BLaER1 (cell line): ENCODE data around the gene NCSTN.

Source experiments
- H3K27ac ChIP-seq: shearing (Covaris generic); formaldehyde crosslinking; 2 replicates; pipeline ENCODE4 v1.8.1; 2022
- H3K27me3 ChIP-seq: shearing (Covaris generic); formaldehyde crosslinking; 2 replicates; pipeline ENCODE4 v1.8.1; 2022
- H3K36me3 ChIP-seq: shearing (Covaris generic); formaldehyde crosslinking; 2 replicates; pipeline ENCODE4 v1.8.1; 2022
- H3K4me1 ChIP-seq: shearing (Covaris generic); formaldehyde crosslinking; 2 replicates; pipeline ENCODE4 v1.8.1; 2022
- H3K4me2 ChIP-seq: shearing (Covaris generic); formaldehyde crosslinking; 2 replicates; pipeline ENCODE4 v1.8.1; 2022
- H3K4me3 ChIP-seq: shearing (Covaris generic); formaldehyde crosslinking; 2 replicates; pipeline ENCODE4 v1.8.1; 2022
- H3K9ac ChIP-seq: shearing (Covaris generic); formaldehyde crosslinking; 2 replicates; pipeline ENCODE4 v1.8.1; 2022
- H3K9me3 ChIP-seq: shearing (Covaris generic); formaldehyde crosslinking; 2 replicates; pipeline ENCODE4 v1.8.1; 2022
- H4K20me1 ChIP-seq: shearing (Covaris generic); formaldehyde crosslinking; 2 replicates; pipeline ENCODE4 v1.8.1; 2022
- Cebpa-rat ChIP-seq: shearing (Covaris generic); IDR thresholded peaks from 2 replicates; pipeline ENCODE4 v1.8.1; 2022

Gene NCSTN

DNA sequence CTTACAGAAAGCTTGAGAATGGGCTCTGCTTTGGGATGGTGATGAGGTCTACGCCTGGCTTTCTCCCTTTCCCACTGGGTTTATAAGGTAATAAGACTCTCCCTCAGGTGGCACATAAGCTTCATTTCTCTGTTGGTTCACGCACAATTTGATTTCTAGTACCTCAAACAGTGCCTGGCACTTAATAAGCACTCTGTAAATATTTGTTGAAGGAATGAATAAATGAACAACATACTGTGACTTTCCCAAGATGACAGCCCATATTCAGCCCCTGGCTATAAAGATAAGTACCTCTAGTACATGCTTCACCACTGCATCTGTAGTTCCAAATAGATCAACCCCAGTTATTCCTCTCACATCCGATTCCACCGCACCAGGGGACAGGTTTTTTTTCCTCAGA, 17.9 kb upstream of the NCSTN start:
- no peak overlapping the region for H3K9ac ChIP-seq
- H3K4me2 ChIP-seq = no peak overlapping the region
- no peaks in the 10 kb centered on the region for H3K4me1 ChIP-seq
- H4K20me1 ChIP-seq = peaks cover 45% of the 10 kb centered on the region
- no peak overlapping the region for H3K27ac ChIP-seq
- no peaks in the 10 kb centered on the region for H3K27me3 ChIP-seq
- H3K9me3 ChIP-seq = no peaks in the 10 kb centered on the region
- H3K36me3 ChIP-seq = peaks cover 98% of the 10 kb centered on the region
- no peak for TF ChIP-seq Cebpa-rat
- H3K4me3 ChIP-seq = no peak overlapping the region

DNA sequence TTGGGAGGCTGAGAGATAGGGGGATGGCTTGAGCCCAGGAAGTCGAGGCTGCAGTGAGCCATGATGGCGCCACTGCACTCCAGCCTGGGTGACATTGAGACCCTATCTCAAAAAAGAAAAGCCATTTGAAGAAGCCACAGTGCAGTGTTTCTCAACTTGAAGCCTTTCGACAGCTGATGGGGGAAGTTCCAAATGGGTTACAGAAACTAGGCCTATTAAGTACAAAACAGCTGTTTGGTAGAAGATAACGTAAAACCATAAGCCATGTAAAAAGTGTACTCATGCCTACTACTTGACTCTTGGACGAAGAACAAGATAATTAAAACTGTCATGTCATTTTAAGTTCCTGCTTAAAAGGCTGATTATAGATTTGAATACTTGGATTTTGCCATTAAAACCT, 16.8 kb upstream of the NCSTN start:
- Histone ChIP-seq H3K4me1 (no peaks in the 10 kb centered on the region), H4K20me1 (peaks cover 41% of the 10 kb centered on the region), H3K4me3 (no peak overlapping the region), H3K27ac (no peak overlapping the region), H3K27me3 (no peaks in the 10 kb centered on the region), H3K4me2 (no peak overlapping the region), H3K9ac (no peak overlapping the region), H3K9me3 (no peaks in the 10 kb centered on the region), H3K36me3 (peaks cover 100% of the 10 kb centered on the region)
- no peak for TF ChIP-seq Cebpa-rat

DNA sequence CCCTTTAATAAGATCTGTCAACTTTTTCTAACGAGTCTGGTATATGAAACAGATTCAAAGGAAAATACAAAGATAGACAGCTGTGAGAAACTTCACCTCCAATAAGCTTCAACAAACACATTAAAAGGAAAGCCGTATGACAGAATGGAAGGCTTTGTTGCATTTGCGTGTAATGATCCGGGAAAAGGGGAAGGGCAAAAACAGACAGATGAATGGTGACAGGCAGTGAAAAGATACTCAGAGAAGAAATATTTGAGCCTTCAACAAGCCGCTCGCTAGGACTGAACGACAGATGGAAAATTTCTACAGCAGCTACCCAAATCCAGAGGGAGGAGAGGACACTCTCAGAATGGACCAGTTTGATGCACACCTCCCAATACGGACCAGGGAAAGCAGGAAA, 15.0 kb upstream of the NCSTN start:
- Histone ChIP-seq H3K9ac (no peak overlapping the region), H3K9me3 (no peaks in the 10 kb centered on the region), H3K4me2 (no peak overlapping the region), H3K27me3 (no peaks in the 10 kb centered on the region), H3K27ac (no peak overlapping the region), H3K4me1 (no peaks in the 10 kb centered on the region), H3K4me3 (no peak overlapping the region), H3K36me3 (peaks cover 100% of the 10 kb centered on the region), H4K20me1 (peaks cover 32% of the 10 kb centered on the region)
- no peak for TF ChIP-seq Cebpa-rat

DNA sequence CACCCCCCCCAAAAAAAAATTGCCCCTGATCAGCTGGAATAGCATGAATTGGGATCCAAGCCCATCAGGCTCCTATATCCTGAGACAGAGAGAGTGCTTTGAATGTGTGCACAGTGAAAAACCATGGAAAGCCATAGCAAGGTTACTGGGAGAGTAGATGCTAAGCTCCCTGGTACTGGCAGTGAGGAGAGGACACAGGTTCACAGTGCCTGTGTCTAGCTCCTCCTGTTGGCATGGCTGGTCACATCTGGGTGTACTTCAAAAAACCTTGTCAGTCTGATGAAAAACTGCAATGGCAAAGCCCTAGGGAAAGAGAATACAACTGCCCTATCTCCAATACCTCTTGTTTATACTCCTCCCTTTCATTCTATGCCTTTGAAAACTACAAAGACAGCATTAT, 13.1 kb upstream of the NCSTN start:
- no peak overlapping the region for H3K9ac ChIP-seq

DNA sequence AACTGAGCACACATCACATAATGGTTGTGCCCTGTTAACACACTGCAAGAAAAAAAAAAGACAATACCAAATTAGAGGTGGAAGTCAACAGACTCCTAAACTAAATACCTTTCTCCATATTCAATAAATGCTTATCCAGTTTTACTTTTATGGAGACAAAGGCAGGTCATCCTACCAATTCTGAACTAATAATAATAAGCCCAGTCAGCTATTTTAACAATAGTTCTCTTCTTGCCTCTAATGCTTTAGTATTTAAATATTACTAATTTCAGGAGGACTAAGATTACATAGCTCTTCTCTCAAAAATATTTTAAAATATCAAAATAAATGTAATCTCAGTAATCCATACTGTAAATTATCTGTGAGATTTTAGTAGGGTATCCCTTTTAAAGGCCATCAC, 10.7 kb upstream of the NCSTN start:
- TF ChIP-seq Cebpa-rat = no peak
- Histone ChIP-seq H4K20me1 (peaks cover 43% of the 10 kb centered on the region), H3K9ac (no peak overlapping the region), H3K4me2 (no peak overlapping the region), H3K9me3 (no peaks in the 10 kb centered on the region), H3K36me3 (peaks cover 96% of the 10 kb centered on the region), H3K27ac (no peak overlapping the region), H3K4me3 (no peak overlapping the region), H3K27me3 (no peaks in the 10 kb centered on the region), H3K4me1 (no peaks in the 10 kb centered on the region)

More for the DNA sequence above, 13.1 kb upstream of the NCSTN start:
- Histone ChIP-seq H3K27ac (no peak overlapping the region), H4K20me1 (peaks cover 32% of the 10 kb centered on the region), H3K27me3 (no peaks in the 10 kb centered on the region), H3K4me1 (no peaks in the 10 kb centered on the region), H3K9me3 (no peaks in the 10 kb centered on the region), H3K4me2 (no peak overlapping the region), H3K36me3 (peaks cover 98% of the 10 kb centered on the region), H3K4me3 (no peak overlapping the region)
- TF ChIP-seq Cebpa-rat = no peak

DNA sequence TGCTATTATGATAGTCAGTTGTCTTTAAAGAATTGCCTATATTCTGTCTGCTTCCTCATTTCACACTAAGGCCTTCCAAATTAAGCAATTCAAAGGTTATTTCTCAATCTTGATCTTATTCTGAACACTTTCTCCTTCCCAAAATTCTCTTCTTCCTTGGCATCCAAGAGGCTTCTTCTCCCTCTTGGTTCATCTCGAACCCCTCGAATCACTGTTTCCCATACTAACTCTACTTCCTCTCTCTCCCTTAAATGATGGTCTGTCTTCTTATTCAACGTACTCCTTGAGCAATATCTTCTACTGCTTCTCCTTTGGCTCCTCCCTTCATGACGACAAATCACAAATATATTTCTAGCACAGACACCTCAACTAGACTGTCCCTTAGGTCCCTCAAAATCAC, 4.6 kb upstream of the NCSTN start:
- Histone ChIP-seq H3K36me3 (peaks cover 70% of the 10 kb centered on the region), H3K4me1 (peaks cover 20% of the 10 kb centered on the region), H3K27me3 (no peaks in the 10 kb centered on the region), H3K27ac (no peak overlapping the region), H3K4me3 (no peak overlapping the region), H4K20me1 (peaks cover 57% of the 10 kb centered on the region), H3K9me3 (no peaks in the 10 kb centered on the region), H3K4me2 (no peak overlapping the region), H3K9ac (no peak overlapping the region)
- TF ChIP-seq Cebpa-rat = no peak

DNA sequence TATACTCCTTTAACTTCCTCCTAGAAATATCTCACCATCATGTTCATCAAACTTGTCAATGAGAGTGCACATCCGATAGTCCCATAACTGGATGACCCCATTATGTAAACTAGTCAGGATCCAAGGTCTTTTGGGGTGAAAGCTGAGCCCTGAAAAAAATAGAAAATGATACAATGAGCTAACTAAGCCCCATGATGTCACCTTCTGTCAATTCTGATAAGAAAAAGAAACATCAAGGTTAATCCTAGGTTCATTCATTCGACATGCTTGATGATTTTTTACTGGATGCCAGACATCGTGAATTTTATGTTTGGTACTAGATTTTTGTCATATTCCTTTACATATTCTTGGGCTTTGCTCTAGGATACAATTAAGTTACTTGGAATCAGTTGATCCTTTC, 3.0 kb upstream of the NCSTN start:
- Histone ChIP-seq H4K20me1 (peaks cover 57% of the 10 kb centered on the region), H3K9ac (no peak overlapping the region)

DNA sequence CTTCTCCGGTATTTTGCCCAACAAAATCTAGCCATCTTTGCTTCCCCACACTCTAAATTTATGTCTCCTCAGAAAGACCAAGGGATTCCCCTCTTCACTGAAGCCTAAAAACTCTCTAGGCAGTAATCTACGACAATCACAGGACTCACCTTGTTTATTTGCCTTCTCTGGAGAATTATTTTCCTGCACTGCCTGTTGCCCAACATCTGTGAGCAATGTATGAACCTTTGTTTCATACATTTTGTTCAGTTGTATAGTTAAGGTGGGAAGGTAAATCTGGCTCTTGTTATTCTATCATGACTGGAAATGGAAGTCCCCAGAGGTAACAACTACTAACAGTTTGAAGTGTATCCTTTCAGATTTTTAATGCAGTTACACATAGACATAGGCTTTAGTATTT, 2.3 kb upstream of the NCSTN start:
- no peak overlapping the region for H3K4me3 ChIP-seq
- peaks cover 42% of the 10 kb centered on the region for H3K4me1 ChIP-seq
- H3K27ac ChIP-seq = no peak overlapping the region
- no peaks in the 10 kb centered on the region for H3K27me3 ChIP-seq
- peaks cover 57% of the 10 kb centered on the region for H4K20me1 ChIP-seq
- H3K4me2 ChIP-seq = peak overlapping the region; percentile 93
- H3K9me3 ChIP-seq = no peaks in the 10 kb centered on the region
- no peak overlapping the region for H3K9ac ChIP-seq
- TF ChIP-seq Cebpa-rat = no peak
- peaks cover 63% of the 10 kb centered on the region for H3K36me3 ChIP-seq

More for the DNA sequence above, 3.0 kb upstream of the NCSTN start:
- H3K4me2 ChIP-seq = peak overlapping the region; percentile 93; the same call in 1 of the 2 replicates
- H3K27ac ChIP-seq = no peak overlapping the region
- no peaks in the 10 kb centered on the region for H3K9me3 ChIP-seq
- TF ChIP-seq Cebpa-rat = no peak
- no peaks in the 10 kb centered on the region for H3K27me3 ChIP-seq
- no peak overlapping the region for H3K4me3 ChIP-seq
- peaks cover 34% of the 10 kb centered on the region for H3K4me1 ChIP-seq
- peaks cover 63% of the 10 kb centered on the region for H3K36me3 ChIP-seq

DNA sequence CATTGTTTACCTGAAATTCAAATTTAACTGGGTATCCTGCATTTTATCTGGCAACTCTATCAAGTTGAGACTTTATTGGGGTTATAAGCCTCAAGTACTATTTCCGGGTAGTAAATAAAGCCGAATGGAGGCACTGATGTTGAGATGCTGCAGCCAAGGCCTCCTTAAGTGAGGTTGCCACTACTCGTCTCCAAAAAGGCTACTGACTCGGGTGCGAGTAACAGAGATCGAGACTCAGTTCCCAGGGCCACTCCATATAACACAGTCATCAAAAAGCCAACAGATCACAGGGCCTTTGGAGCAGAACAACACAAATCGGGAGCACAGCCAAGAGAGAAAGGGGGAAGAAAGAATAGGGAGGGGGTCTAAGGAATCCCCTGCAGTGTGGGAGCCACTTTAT, 657 bp upstream of the NCSTN start:
- Histone ChIP-seq H3K4me1 (peaks cover 58% of the 10 kb centered on the region), H3K27ac (peak overlapping the region; percentile 95), H3K9me3 (no peaks in the 10 kb centered on the region), H3K9ac (peak overlapping the region; percentile 94), H3K4me3 (peak overlapping the region; percentile 94), H3K27me3 (no peaks in the 10 kb centered on the region), H4K20me1 (peaks cover 45% of the 10 kb centered on the region), H3K36me3 (peaks cover 52% of the 10 kb centered on the region), H3K4me2 (peak overlapping the region; percentile 93)
- no peak for TF ChIP-seq Cebpa-rat

DNA sequence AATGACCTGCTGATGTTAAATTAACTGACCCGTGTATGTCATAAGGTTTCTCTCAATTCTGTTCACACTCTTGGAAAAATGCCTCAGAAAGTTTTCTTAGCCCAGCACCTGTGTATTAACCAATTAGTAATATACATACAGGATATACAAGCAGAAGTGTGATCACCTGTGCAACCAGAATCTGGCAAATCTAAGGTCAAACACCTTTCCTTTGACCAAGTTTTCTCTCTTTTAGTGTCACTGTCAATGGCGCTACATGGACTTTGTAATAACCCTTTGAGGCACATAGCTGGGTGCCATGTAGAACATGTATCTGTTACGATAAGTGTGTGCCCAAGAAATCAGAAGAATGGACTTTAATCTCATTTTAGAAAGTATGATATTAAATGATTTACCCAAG, 1.1 kb downstream of the NCSTN start:
- Histone ChIP-seq H3K4me1 (peaks cover 62% of the 10 kb centered on the region), H3K9me3 (no peaks in the 10 kb centered on the region), H3K36me3 (peaks cover 52% of the 10 kb centered on the region), H3K27me3 (no peaks in the 10 kb centered on the region), H3K4me2 (peak overlapping the region; percentile 93), H4K20me1 (peaks cover 30% of the 10 kb centered on the region), H3K9ac (peak overlapping the region; percentile 94), H3K27ac (peak overlapping the region; percentile 95; the same call in 1 of the 2 replicates), H3K4me3 (peak overlapping the region; percentile 94)
- no peak for TF ChIP-seq Cebpa-rat

DNA sequence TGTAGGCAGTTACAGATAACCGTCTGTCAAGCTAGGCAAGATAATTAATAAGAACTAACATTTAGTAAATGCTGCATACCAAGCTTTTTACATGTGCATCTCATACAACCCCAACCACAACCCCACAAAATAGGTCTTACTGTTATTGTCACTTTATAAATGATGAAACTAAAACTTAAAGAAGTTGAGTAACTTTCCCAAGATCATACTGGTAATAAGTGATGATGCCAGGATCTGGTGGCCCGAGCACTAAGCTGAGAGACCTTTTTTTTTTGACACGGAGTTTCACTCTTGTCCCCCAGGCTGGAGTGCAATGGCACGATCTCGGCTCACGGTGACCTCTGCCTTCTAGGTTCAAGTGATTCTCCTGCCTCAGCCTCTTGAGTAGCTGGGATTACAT, 1.8 kb downstream of the NCSTN start:
- Histone ChIP-seq H3K27me3 (no peaks in the 10 kb centered on the region), H3K9me3 (no peaks in the 10 kb centered on the region), H3K9ac (no peak overlapping the region), H3K4me2 (peak overlapping the region; percentile 93; the same call in 1 of the 2 replicates), H3K36me3 (peaks cover 52% of the 10 kb centered on the region), H3K4me3 (no peak overlapping the region), H3K4me1 (peaks cover 62% of the 10 kb centered on the region), H3K27ac (no peak overlapping the region), H4K20me1 (peaks cover 25% of the 10 kb centered on the region)
- no peak for TF ChIP-seq Cebpa-rat
